Uterus (tissue), 2 donors: ENCODE measurements around the gene C1QB.

Source experiments
- POLR2A ChIP-seq, 2 donors: fragments of 450-650 bp; IDR thresholded peaks; one replicate each; pipeline ENCODE4 v1.6.1; 2016; ENCODE audit warnings: antibody characterized with exemption in 2 of 2, mild to moderate bottlenecking in 1 of 2, moderate library complexity in 1 of 2
- TF ChIP-seq, protein P1 (sequence below), 4 experiments: fragments of 200-600 bp in 2 of 4; fragments of 450-650 bp in 2 of 4; sonication (generic) in 2 of 4; IDR thresholded peaks; one replicate each; pipeline ENCODE4 v1.5.1; 2016 to 2019; ENCODE audit warnings: antibody characterized with exemption in 4 of 4, mild to moderate bottlenecking in 2 of 4, moderate library complexity in 1 of 4

DNA sequence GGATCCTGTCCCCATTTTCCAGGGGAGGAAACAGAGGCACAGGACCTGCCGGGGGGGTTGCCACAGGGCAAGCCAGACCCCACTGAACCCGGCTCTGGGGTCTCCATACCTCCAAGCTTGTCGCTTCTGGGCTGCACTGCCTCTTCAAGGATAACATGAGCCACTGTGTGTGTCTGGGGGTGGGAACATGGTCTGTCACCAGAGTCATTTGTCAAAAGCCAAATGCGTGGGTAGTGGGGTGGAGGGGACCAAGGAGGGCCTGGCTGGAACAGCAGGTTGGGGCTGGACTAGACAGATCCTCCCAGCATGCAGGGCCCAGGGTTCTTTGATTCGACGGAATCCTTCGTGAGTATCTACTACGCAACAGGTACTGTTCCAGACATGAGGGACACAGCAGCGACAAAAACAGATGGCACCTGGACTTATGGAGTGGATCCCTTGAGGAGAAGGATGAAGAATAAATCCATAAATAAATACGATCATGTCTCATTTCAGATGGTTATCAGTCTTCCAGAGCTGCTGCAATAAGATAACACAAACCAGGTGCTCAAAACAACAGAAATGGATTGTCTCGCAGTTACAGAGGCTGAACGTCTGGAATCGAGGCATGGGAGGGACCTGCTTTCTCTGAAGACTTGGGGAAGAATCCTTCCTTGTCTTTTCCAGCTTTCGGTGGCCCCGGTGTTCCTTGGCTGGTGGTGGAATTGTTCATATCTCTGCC, 28.7 kb downstream of the C1QB start:
- TF ChIP-seq, protein P1, sequence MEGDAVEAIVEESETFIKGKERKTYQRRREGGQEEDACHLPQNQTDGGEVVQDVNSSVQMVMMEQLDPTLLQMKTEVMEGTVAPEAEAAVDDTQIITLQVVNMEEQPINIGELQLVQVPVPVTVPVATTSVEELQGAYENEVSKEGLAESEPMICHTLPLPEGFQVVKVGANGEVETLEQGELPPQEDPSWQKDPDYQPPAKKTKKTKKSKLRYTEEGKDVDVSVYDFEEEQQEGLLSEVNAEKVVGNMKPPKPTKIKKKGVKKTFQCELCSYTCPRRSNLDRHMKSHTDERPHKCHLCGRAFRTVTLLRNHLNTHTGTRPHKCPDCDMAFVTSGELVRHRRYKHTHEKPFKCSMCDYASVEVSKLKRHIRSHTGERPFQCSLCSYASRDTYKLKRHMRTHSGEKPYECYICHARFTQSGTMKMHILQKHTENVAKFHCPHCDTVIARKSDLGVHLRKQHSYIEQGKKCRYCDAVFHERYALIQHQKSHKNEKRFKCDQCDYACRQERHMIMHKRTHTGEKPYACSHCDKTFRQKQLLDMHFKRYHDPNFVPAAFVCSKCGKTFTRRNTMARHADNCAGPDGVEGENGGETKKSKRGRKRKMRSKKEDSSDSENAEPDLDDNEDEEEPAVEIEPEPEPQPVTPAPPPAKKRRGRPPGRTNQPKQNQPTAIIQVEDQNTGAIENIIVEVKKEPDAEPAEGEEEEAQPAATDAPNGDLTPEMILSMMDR (IDR thresholded peaks at IDR 0.05), result no peak
- TF ChIP-seq POLR2A (IDR thresholded peaks at IDR 0.05), result no peak
